Measurements from ENCODE around the gene NAT16.

DNA sequence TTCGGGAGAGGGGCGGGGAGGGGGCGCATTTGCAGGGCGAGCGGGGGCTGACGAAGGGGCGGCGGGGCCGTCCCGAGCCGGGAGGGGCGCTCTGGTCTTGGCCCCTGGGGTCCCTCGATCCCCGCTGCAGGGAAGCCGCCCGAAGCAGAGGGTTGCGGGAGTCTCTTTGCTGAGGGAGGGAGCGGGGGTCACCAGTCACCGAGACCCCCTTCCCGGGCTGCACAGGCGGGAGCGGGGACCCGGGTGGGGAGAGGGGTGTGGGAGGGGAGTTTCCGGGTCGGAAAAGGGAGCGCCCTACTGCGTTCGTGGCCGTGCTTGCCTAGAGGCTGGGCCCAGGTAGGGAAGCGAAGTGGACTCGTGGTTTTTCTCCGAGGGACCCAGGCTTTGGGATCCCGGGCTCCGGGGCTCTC, 25.4 kb downstream of the NAT16 start:
- TF ChIP-seq, protein P1, sequence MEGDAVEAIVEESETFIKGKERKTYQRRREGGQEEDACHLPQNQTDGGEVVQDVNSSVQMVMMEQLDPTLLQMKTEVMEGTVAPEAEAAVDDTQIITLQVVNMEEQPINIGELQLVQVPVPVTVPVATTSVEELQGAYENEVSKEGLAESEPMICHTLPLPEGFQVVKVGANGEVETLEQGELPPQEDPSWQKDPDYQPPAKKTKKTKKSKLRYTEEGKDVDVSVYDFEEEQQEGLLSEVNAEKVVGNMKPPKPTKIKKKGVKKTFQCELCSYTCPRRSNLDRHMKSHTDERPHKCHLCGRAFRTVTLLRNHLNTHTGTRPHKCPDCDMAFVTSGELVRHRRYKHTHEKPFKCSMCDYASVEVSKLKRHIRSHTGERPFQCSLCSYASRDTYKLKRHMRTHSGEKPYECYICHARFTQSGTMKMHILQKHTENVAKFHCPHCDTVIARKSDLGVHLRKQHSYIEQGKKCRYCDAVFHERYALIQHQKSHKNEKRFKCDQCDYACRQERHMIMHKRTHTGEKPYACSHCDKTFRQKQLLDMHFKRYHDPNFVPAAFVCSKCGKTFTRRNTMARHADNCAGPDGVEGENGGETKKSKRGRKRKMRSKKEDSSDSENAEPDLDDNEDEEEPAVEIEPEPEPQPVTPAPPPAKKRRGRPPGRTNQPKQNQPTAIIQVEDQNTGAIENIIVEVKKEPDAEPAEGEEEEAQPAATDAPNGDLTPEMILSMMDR (IDR thresholded peaks at IDR 0.05; ENCODE audit: control extremely low read depth in 1 of 3, insufficient read depth in 1 of 3, low read depth in 1 of 3, low read length in 3 of 3), result no peak
- no peak for TF ChIP-seq POLR2A (IDR thresholded peaks at IDR 0.05; ENCODE audit: control extremely low read depth in 1 of 2, low read depth in 2 of 2, low read length in 2 of 2)
- TF ChIP-seq EZH2 (IDR thresholded peaks at IDR 0.05; ENCODE audit: low read depth, low read length, severe bottlenecking), result no peak
- TF ChIP-seq RAD21 (IDR thresholded peaks at IDR 0.05 in 1 of 2, conservative IDR thresholded peaks at IDR 0.05 in 1 of 2; ENCODE audit: low read depth in 2 of 2, low read length in 2 of 2), result no peak
- TF ChIP-seq TAF1 (IDR thresholded peaks at IDR 0.05; ENCODE audit: low read depth, low read length), result no peak
- TF ChIP-seq JUND (IDR thresholded peaks at IDR 0.05; ENCODE audit: low read length), result no peak
- TF ChIP-seq, protein P2, sequence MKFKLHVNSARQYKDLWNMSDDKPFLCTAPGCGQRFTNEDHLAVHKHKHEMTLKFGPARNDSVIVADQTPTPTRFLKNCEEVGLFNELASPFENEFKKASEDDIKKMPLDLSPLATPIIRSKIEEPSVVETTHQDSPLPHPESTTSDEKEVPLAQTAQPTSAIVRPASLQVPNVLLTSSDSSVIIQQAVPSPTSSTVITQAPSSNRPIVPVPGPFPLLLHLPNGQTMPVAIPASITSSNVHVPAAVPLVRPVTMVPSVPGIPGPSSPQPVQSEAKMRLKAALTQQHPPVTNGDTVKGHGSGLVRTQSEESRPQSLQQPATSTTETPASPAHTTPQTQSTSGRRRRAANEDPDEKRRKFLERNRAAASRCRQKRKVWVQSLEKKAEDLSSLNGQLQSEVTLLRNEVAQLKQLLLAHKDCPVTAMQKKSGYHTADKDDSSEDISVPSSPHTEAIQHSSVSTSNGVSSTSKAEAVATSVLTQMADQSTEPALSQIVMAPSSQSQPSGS (IDR thresholded peaks at IDR 0.05; ENCODE audit: low read length), result no peak
- TF ChIP-seq RFX5 (IDR thresholded peaks at IDR 0.05; ENCODE audit: borderline replicate concordance, low read depth, low read length), result no peak
- no peak for TF ChIP-seq SP1 (IDR thresholded peaks at IDR 0.05; ENCODE audit: low read depth, low read length)
- TF ChIP-seq EP300 (IDR thresholded peaks at IDR 0.05; ENCODE audit: borderline replicate concordance in 1 of 2, low read depth in 2 of 2, low read length in 2 of 2), result no peak
- TF ChIP-seq, protein P3, sequence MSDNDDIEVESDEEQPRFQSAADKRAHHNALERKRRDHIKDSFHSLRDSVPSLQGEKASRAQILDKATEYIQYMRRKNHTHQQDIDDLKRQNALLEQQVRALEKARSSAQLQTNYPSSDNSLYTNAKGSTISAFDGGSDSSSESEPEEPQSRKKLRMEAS (IDR thresholded peaks at IDR 0.05), result no peak

All from H1 (cell line).